Activated CD8-positive, alpha-beta T cell treated with anti-CD3 and anti-CD28 coated beads, Interleukin-2, amount 10 ng/mL, durations not matched to agents 7 days and 5 days (primary cell): ENCODE data around the gene RHNO1. TPM values are rescaled to one million over a fixed set of nuclear protein-coding genes. Genes with fewer than 3 reads are reported as not detected.

ENCODE experiments used
- total RNA-seq, 2 experiments: library from RNA; stranded (reverse); gene quantifications; one replicate each; pipeline ENCODE4 v1.2.3, GENCODE V29; 2021

Gene RHNO1
- total RNA-seq, 2 experiments from 2014 or later = 56.9 to 65.9 TPM

Other genes with a start within 250 kb of the RHNO1 start
- 100 to 1,000 TPM in 1 of 2 experiments, 10 to 100 TPM in 1; 91.5 to 102 TPM for gene FKBP4, start 82.3 kb upstream of the RHNO1 start, total RNA-seq
- gene ITFG2, start 64.6 kb upstream of the RHNO1 start, total RNA-seq = 10 to 100 TPM; 42.3 to 44.5 TPM
- not detected for gene NRIP2, start 42.2 kb upstream of the RHNO1 start, total RNA-seq
- under 1 TPM; 0.29 to 0.40 TPM for gene TEX52, start 20.2 kb upstream of the RHNO1 start, total RNA-seq
- 100 to 1,000 TPM; 138 to 142 TPM for gene FOXM1, start within 50 bp of the RHNO1 start, total RNA-seq
- 10 to 100 TPM in 1 of 2 experiments, 1 to 10 TPM in 1; 9.2 to 10.5 TPM for gene TULP3, start 13.7 kb downstream of the RHNO1 start, total RNA-seq
- under 1 TPM; 0.34 to 0.44 TPM for gene TEAD4, start 82.2 kb downstream of the RHNO1 start, total RNA-seq
- gene TSPAN9, start 200.2 kb downstream of the RHNO1 start, total RNA-seq = not detected